Activated CD4-positive, alpha-beta T cell treated with anti-CD3 and anti-CD28 coated beads, Interleukin-2, amount 10 ng/mL, durations not matched to agents 7 days and 5 days (primary cell): ENCODE measurements around the gene PLCG2. TPM values are rescaled to one million over a fixed set of nuclear protein-coding genes. Genes with fewer than 3 reads are reported as not detected.

Experiments
- CTCF ChIA-PET: fragments of 350-600 bp; sonication (Branson Sonifier 250); formaldehyde crosslinking; loops from one replicate; lab custom pipeline; 2021; ENCODE audit warnings: antibody characterized with exemption; lab: Charles Lee
- POLR2A ChIA-PET: fragments of 350-600 bp; sonication (Branson Sonifier 250); formaldehyde crosslinking; loops from one replicate; lab custom pipeline; 2021; ENCODE audit warnings: antibody characterized with exemption; lab: Charles Lee
- DNase-seq: peaks from one replicate; pipeline ENCODE4 v3.0.0-alpha.2; 2020
- H3K27ac Mint-ChIP-seq: one replicate; pipeline ENCODE4 v1.8.0; 2021; ENCODE audit warnings: mild to moderate bottlenecking, moderate library complexity, mixed read lengths
- H3K27me3 Mint-ChIP-seq: one replicate; pipeline ENCODE4 v1.8.0; 2021; ENCODE audit warnings: mixed read lengths
- H3K36me3 Mint-ChIP-seq: one replicate; pipeline ENCODE4 v1.8.0; 2021; ENCODE audit warnings: low read depth, mixed read lengths
- H3K4me1 Mint-ChIP-seq: one replicate; pipeline ENCODE4 v1.8.0; 2021; ENCODE audit warnings: mixed read lengths
- H3K4me3 Mint-ChIP-seq: one replicate; pipeline ENCODE4 v1.8.0; 2021; ENCODE audit warnings: mild to moderate bottlenecking, moderate library complexity, mixed read lengths
- H3K9me3 Mint-ChIP-seq: one replicate; pipeline ENCODE4 v1.8.0; 2021; ENCODE audit warnings: mixed read lengths
- total RNA-seq, 2 experiments: library from RNA; stranded (reverse); gene quantifications; one replicate each; pipeline ENCODE4 v1.2.3, GENCODE V29; 2021

The PLCG2 gene
- total RNA-seq, 2 experiments from 2014 or later, result 2.6 to 3.1 TPM

GRCh38 chr16:81830845-81831540 is 51.9 kb downstream of the PLCG2 start:
- Mint-ChIP-seq H3K4me1 (peaks cover 17% of the 10 kb centered on the region), H3K36me3 (no peaks in the 10 kb centered on the region), H3K27ac (no peak overlapping the region), H3K9me3 (no peaks in the 10 kb centered on the region), H3K27me3 (no peaks in the 10 kb centered on the region), H3K4me3 (no peak overlapping the region)
- ChIA-PET CTCF (no interaction called here), POLR2A (no interaction called here)
- DNase-seq, result no peak

GRCh38 chr16:81831722-81832126 is 52.6 kb downstream of the PLCG2 start:
- H3K36me3 Mint-ChIP-seq, result no peaks in the 10 kb centered on the region
- H3K4me1 Mint-ChIP-seq, result peaks cover 18% of the 10 kb centered on the region
- POLR2A ChIA-PET, result no interaction called here
- H3K4me3 Mint-ChIP-seq, result no peak overlapping the region
- no peaks in the 10 kb centered on the region for H3K27me3 Mint-ChIP-seq
- no peak overlapping the region for H3K27ac Mint-ChIP-seq
- no peaks in the 10 kb centered on the region for H3K9me3 Mint-ChIP-seq
- peak; percentile 46 for DNase-seq
- CTCF ChIA-PET, result no interaction called here

GRCh38 chr16:81832801-81833547 is 53.9 kb downstream of the PLCG2 start:
- CTCF ChIA-PET, result no interaction called here

GRCh38 chr16:81833751-81834150 is 54.7 kb downstream of the PLCG2 start:
- no peaks in the 10 kb centered on the region for H3K27me3 Mint-ChIP-seq
- ChIA-PET POLR2A (no interaction called here), CTCF (no interaction called here)
- DNase-seq, result no peak
- no peak overlapping the region for H3K27ac Mint-ChIP-seq
- H3K36me3 Mint-ChIP-seq, result no peaks in the 10 kb centered on the region
- no peak overlapping the region for H3K4me3 Mint-ChIP-seq
- no peaks in the 10 kb centered on the region for H3K9me3 Mint-ChIP-seq
- H3K4me1 Mint-ChIP-seq, result peaks cover 22% of the 10 kb centered on the region

More at GRCh38 chr16:81832801-81833547, 53.9 kb downstream of the PLCG2 start:
- H3K27me3 Mint-ChIP-seq, result no peaks in the 10 kb centered on the region
- H3K27ac Mint-ChIP-seq, result no peak overlapping the region
- DNase-seq, result no peak
- no peaks in the 10 kb centered on the region for H3K36me3 Mint-ChIP-seq
- H3K4me3 Mint-ChIP-seq, result no peak overlapping the region
- H3K4me1 Mint-ChIP-seq, result peaks cover 22% of the 10 kb centered on the region
- POLR2A ChIA-PET, result no interaction called here
- no peaks in the 10 kb centered on the region for H3K9me3 Mint-ChIP-seq

- Mint-ChIP-seq H3K9me3 (no peaks in the 10 kb centered on the region), H3K36me3 (no peaks in the 10 kb centered on the region), H3K4me3 (no peak overlapping the region), H3K27ac (no peak overlapping the region), H3K4me1 (peaks cover 22% of the 10 kb centered on the region), H3K27me3 (no peaks in the 10 kb centered on the region)
- ChIA-PET POLR2A (no interaction called here), CTCF (no interaction called here)
- no peak for DNase-seq
These were observed 55.8 kb downstream of the PLCG2 start for GRCh38 chr16:81834868-81835267.

- no peaks in the 10 kb centered on the region for H3K9me3 Mint-ChIP-seq
- H3K36me3 Mint-ChIP-seq, result no peaks in the 10 kb centered on the region
- H3K27ac Mint-ChIP-seq, result no peak overlapping the region
- ChIA-PET CTCF (interaction anchor here (1.1 kb wide), 1 partner anchor 63 kb away, joined by 3 read pairs; no protein-coding TSS in a partner anchor), POLR2A (no interaction called here)
- no peak for DNase-seq
- peaks cover 17% of the 10 kb centered on the region for H3K4me1 Mint-ChIP-seq
- H3K4me3 Mint-ChIP-seq, result no peak overlapping the region
- H3K27me3 Mint-ChIP-seq, result no peaks in the 10 kb centered on the region
These were observed 57.4 kb downstream of the PLCG2 start for GRCh38 chr16:81836279-81837054.

- no peak for DNase-seq
- POLR2A ChIA-PET, result no interaction called here
- CTCF ChIA-PET, result no interaction called here
- Mint-ChIP-seq H3K27ac (no peak overlapping the region), H3K27me3 (no peaks in the 10 kb centered on the region), H3K9me3 (no peaks in the 10 kb centered on the region), H3K36me3 (no peaks in the 10 kb centered on the region), H3K4me1 (peaks cover 16% of the 10 kb centered on the region), H3K4me3 (no peak overlapping the region)
These were observed 58.2 kb downstream of the PLCG2 start for GRCh38 chr16:81837312-81837751.

- no peak overlapping the region for H3K4me3 Mint-ChIP-seq
- H3K9me3 Mint-ChIP-seq, result no peaks in the 10 kb centered on the region
- H3K36me3 Mint-ChIP-seq, result no peaks in the 10 kb centered on the region
- H3K27ac Mint-ChIP-seq, result no peak overlapping the region
- peaks cover 22% of the 10 kb centered on the region for H3K4me1 Mint-ChIP-seq
- H3K27me3 Mint-ChIP-seq, result no peaks in the 10 kb centered on the region
- ChIA-PET POLR2A (no interaction called here), CTCF (no interaction called here)
- no peak for DNase-seq
These were observed 59.7 kb downstream of the PLCG2 start for GRCh38 chr16:81838794-81839193.

GRCh38 chr16:81841722-81842121 is 62.6 kb downstream of the PLCG2 start:
- Mint-ChIP-seq H3K9me3 (no peaks in the 10 kb centered on the region), H3K27ac (no peak overlapping the region), H3K27me3 (no peaks in the 10 kb centered on the region), H3K4me3 (no peak overlapping the region), H3K4me1 (peaks cover 22% of the 10 kb centered on the region), H3K36me3 (no peaks in the 10 kb centered on the region)
- CTCF ChIA-PET, result interaction anchor here (1.5 kb wide), 1 partner anchor 15 kb away, joined by 3 read pairs; no protein-coding TSS in a partner anchor
- POLR2A ChIA-PET, result no interaction called here
- DNase-seq, result no peak

- CTCF ChIA-PET, result interaction anchor here (1.5 kb wide), 1 partner anchor 14 kb away, joined by 3 read pairs; no protein-coding TSS in a partner anchor
- Mint-ChIP-seq H3K4me3 (no peak overlapping the region), H3K27ac (no peak overlapping the region), H3K36me3 (no peaks in the 10 kb centered on the region), H3K27me3 (no peaks in the 10 kb centered on the region), H3K4me1 (peaks cover 18% of the 10 kb centered on the region), H3K9me3 (no peaks in the 10 kb centered on the region)
- DNase-seq, result no peak
- POLR2A ChIA-PET, result no interaction called here
These were observed 63.6 kb downstream of the PLCG2 start for GRCh38 chr16:81842564-81843242.

- Mint-ChIP-seq H3K27ac (no peak overlapping the region), H3K9me3 (no peaks in the 10 kb centered on the region), H3K36me3 (no peaks in the 10 kb centered on the region), H3K4me3 (no peak overlapping the region), H3K27me3 (no peaks in the 10 kb centered on the region), H3K4me1 (peaks cover 18% of the 10 kb centered on the region)
- DNase-seq, result no peak
- POLR2A ChIA-PET, result no interaction called here
- CTCF ChIA-PET, result interaction anchor here (1.5 kb wide), 1 partner anchor 14 kb away, joined by 3 read pairs; no protein-coding TSS in a partner anchor
These were observed 64.1 kb downstream of the PLCG2 start for GRCh38 chr16:81843243-81843582.

- CTCF ChIA-PET, result interaction anchor here (0.6 to 0.7 kb wide), 2 partner anchors 341 to 807 kb away, joined by 3 read pairs; no protein-coding TSS in a partner anchor
- H3K4me3 Mint-ChIP-seq, result no peak overlapping the region
- no peak for DNase-seq
- no peaks in the 10 kb centered on the region for H3K36me3 Mint-ChIP-seq
- H3K4me1 Mint-ChIP-seq, result peaks cover 18% of the 10 kb centered on the region
- H3K9me3 Mint-ChIP-seq, result no peaks in the 10 kb centered on the region
- no peak overlapping the region for H3K27ac Mint-ChIP-seq
- POLR2A ChIA-PET, result no interaction called here
- no peaks in the 10 kb centered on the region for H3K27me3 Mint-ChIP-seq
These were observed 64.6 kb downstream of the PLCG2 start for GRCh38 chr16:81843683-81844082.
